ENCODE measurements around the gene DOCK1. TPM values are rescaled to one million over a fixed set of nuclear protein-coding genes. Genes with fewer than 3 reads are reported as not detected.

The DOCK1 gene
- total and polyA plus RNA-seq, 2 donors from 2014 or later = 15.8 to 81.7 TPM

DNA sequence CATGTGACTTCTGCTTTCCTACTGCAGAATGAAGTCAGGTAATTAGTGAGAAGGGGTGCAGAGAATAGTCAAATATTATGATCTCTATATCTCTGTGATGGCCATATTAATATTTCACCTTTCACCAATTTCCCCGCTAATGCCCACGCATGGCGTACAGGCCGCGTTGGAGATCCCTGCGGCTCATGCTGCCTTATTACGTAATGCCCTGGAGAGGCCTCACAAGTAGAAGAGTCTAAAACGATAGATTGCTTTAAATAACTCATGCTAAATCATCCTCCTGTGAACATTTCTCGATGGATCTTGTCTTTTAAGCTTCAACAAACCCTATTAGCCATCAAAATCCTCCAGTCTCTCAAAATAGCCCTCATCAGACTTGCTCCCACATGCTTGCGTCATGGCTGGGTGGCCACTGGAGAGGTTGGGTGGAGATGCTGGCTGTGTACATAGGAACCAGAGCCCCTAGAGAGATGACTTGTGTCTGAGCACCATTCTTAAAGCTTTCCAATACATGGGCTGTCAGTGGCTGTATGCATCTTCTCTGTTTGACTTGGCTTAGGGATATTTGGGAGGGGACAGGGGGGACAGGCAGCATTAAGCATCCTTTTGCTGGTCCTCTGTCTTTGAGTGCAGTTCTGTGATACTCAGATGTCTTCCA is 370.7 kb downstream of the DOCK1 start:
- TF ChIP-seq, protein P1, sequence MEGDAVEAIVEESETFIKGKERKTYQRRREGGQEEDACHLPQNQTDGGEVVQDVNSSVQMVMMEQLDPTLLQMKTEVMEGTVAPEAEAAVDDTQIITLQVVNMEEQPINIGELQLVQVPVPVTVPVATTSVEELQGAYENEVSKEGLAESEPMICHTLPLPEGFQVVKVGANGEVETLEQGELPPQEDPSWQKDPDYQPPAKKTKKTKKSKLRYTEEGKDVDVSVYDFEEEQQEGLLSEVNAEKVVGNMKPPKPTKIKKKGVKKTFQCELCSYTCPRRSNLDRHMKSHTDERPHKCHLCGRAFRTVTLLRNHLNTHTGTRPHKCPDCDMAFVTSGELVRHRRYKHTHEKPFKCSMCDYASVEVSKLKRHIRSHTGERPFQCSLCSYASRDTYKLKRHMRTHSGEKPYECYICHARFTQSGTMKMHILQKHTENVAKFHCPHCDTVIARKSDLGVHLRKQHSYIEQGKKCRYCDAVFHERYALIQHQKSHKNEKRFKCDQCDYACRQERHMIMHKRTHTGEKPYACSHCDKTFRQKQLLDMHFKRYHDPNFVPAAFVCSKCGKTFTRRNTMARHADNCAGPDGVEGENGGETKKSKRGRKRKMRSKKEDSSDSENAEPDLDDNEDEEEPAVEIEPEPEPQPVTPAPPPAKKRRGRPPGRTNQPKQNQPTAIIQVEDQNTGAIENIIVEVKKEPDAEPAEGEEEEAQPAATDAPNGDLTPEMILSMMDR (IDR thresholded peaks at IDR 0.05; ENCODE audit: borderline replicate concordance, extremely low read depth, insufficient read depth) = no peak
- intact Hi-C loops (cut with DNase I) = no loop called here
- DNase-seq (peak in 3 of 5 donors; percentile 21 to 38 (median 29)), FAIRE-seq (no peak)
- Histone ChIP-seq H3K9me3 (ENCODE audit: control insufficient read depth in 2 of 3, insufficient read depth in 1 of 3, low read length in 3 of 3) (no peaks in the 10 kb centered on the region), H3K4me3 (ENCODE audit: low read length in 3 of 3) (no peak overlapping the region), H3K27me3 (ENCODE audit: control insufficient read depth, insufficient read depth, low read length) (no peaks in the 10 kb centered on the region), H3K4me1 (ENCODE audit: control insufficient read depth in 2 of 3, insufficient read depth in 2 of 3, low read depth in 1 of 3, low read length in 3 of 3) (peaks cover 0 to 7% (median 0%) of the 10 kb centered on the region in 3 donors), H3K9ac (ENCODE audit: low read length in 3 of 3) (no peak overlapping the region), H3K27ac (ENCODE audit: low read depth in 2 of 2, low read length in 2 of 2) (no peak overlapping the region), H3K36me3 (ENCODE audit: control insufficient read depth in 2 of 3, insufficient read depth in 3 of 3, low read length in 3 of 3) (no peaks in the 10 kb centered on the region)

DNA sequence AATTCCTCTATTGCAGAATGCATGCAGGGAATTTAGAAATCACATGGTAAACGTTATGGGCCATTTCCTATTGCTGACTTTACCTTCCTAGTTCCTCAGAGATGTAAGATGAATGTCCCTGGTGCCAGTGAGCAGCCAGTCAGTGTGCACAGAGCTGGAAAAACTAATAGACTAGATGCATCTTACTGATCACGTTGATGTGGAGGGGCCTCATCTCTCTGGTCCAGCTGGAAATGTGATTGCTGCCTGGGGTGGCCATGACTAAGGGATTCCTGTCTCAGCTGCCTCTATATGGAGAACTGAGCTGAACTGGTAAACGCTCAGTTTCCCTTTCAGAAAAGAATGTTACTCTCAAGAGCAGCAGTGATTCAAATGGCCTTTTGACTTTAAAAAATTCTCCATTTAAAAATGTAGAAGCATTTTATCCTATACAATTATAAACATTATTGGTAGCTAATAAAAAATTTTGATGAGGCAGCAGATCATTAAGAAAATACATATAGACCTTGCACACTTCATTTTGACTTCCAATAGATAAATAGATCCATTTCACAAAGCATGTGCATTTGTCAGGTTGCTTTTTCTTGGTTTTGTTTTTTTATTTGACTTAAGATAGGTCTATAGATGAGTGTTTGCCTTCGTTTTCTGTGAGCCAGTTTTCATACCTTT is 371.7 kb downstream of the DOCK1 start:
- TF ChIP-seq, protein P1 (IDR thresholded peaks at IDR 0.05; ENCODE audit: borderline replicate concordance, extremely low read depth, insufficient read depth) = no peak
- no peak for DNase-seq

DNA sequence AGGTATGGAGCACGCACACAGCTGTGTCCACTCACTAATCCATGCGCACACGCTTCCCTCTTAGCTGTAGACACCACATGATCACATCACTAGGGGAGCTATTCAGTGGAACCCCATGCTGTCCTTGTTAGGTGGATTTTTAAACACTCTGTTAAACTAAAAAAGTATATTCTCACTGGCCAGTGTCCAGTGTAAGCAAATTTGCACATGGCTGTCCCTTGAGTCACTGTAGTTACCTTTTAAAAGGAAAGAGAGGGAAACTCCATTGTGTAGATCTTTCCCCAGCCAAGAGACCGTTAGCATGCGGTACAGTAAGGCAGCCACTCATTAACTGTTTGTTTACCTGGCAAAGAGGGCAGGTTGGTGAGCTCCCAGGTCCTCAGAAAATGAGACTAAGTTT is 372.8 kb downstream of the DOCK1 start:
- TF ChIP-seq, protein P1 (IDR thresholded peaks at IDR 0.05; ENCODE audit: borderline replicate concordance, extremely low read depth, insufficient read depth) = no peak
- DNase-seq = no peak
- Histone ChIP-seq H3K36me3 (ENCODE audit: control insufficient read depth in 2 of 3, insufficient read depth in 3 of 3, low read length in 3 of 3) (no peaks in the 10 kb centered on the region), H3K4me3 (ENCODE audit: low read length in 3 of 3) (no peak overlapping the region), H3K27me3 (ENCODE audit: control insufficient read depth, insufficient read depth, low read length) (no peaks in the 10 kb centered on the region), H3K9me3 (ENCODE audit: control insufficient read depth in 2 of 3, insufficient read depth in 1 of 3, low read length in 3 of 3) (no peaks in the 10 kb centered on the region), H3K4me1 (ENCODE audit: control insufficient read depth in 2 of 3, insufficient read depth in 2 of 3, low read depth in 1 of 3, low read length in 3 of 3) (peaks cover 0 to 7% (median 0%) of the 10 kb centered on the region in 3 donors), H3K9ac (ENCODE audit: low read length in 3 of 3) (no peak overlapping the region), H3K27ac (ENCODE audit: low read depth in 2 of 2, low read length in 2 of 2) (no peak overlapping the region)
- intact Hi-C loops (cut with DNase I) = no loop called here
- FAIRE-seq = no peak

More for the DNA sequence above, 371.7 kb downstream of the DOCK1 start:
- no peak overlapping the region for H3K9ac ChIP-seq (ENCODE audit: low read length in 3 of 3)
- H3K4me1 ChIP-seq (ENCODE audit: control insufficient read depth in 2 of 3, insufficient read depth in 2 of 3, low read depth in 1 of 3, low read length in 3 of 3) = peaks cover 0 to 7% (median 0%) of the 10 kb centered on the region in 3 donors
- no peaks in the 10 kb centered on the region for H3K9me3 ChIP-seq (ENCODE audit: control insufficient read depth in 2 of 3, insufficient read depth in 1 of 3, low read length in 3 of 3)
- no peak overlapping the region for H3K27ac ChIP-seq (ENCODE audit: low read depth in 2 of 2, low read length in 2 of 2)
- no peaks in the 10 kb centered on the region for H3K36me3 ChIP-seq (ENCODE audit: control insufficient read depth in 2 of 3, insufficient read depth in 3 of 3, low read length in 3 of 3)
- H3K4me3 ChIP-seq (ENCODE audit: low read length in 3 of 3) = no peak overlapping the region
- intact Hi-C loops (cut with DNase I) = no loop called here
- H3K27me3 ChIP-seq (ENCODE audit: control insufficient read depth, insufficient read depth, low read length) = no peaks in the 10 kb centered on the region
- no peak for FAIRE-seq
